ENCODE results near the gene TSTD1. TPM values are rescaled to one million over a fixed set of nuclear protein-coding genes. Genes with fewer than 3 reads are reported as not detected.
"Not testable (repeated sequence)": the region's sequence is repeated elsewhere in the genome, so short reads cannot be mapped to it uniquely, and the experiment has no call there.

TSTD1 gene
- total and polyA plus RNA-seq, 2 donors, result 73.0 to 149 TPM

DNA sequence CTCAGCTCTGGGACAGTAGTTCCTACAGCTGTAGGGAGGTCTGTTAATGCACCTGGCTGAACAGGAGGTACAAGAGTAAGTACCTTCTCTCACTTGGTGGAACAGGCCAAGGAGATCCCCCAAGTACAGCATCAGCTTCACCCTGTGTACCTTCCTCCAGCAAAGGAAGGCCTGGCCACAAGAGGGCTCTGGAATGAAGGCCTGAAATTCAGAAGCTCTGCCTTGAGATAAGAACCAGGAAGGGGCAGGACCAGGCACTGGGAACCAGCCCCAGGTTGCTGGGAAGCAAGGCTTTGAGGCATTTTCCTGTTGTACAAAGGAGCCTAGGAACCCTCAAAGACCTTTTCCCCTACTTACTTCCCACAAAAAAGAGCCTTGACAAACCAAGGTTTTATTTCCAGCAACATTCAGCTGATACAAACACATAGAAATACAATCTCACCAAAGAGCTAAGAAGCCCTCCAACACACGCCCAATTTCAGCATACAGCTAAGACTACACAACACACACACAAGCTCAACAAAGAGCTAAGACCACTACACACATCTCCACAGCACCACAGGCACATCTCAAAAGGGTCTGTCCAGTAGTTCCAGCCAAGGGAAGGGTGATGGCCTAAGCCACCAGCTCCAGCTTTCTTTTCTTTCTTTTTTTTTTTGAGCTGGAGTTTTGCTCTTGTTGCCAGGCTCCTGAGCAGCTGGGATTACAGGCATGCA, 41.3 kb downstream of the TSTD1 start:
- Histone ChIP-seq H3K4me3 (ENCODE audit: low read length in 2 of 2) (no peak overlapping the region), H3K27me3 (ENCODE audit: control insufficient read depth in 2 of 2, insufficient read depth in 1 of 2, low read length in 1 of 2) (no peaks in the 10 kb centered on the region), H3K27ac (ENCODE audit: low read depth in 1 of 2, low read length in 1 of 2) (peak overlapping the region in 1 of 2 donors; percentile 36), H3K4me1 (ENCODE audit: control insufficient read depth in 2 of 2, insufficient read depth in 2 of 2, low read length in 2 of 2) (no peaks in the 10 kb centered on the region), H3K9me3 (ENCODE audit: control insufficient read depth in 2 of 2, insufficient read depth in 1 of 2, low read length in 1 of 2) (no peaks in the 10 kb centered on the region), H3K36me3 (ENCODE audit: control insufficient read depth in 2 of 2, insufficient read depth in 2 of 2, low read length in 1 of 2) (peaks cover 29 to 30% of the 10 kb centered on the region in 2 donors)
- 95% methylated on average over 1 of the region's 1 CpG for WGBS
- DNase-seq (ENCODE audit: low read depth in 6 of 9, low spot score in 9 of 9), result peak in 4 of 9 donors; percentile 36 to 72 (median 48)

DNA sequence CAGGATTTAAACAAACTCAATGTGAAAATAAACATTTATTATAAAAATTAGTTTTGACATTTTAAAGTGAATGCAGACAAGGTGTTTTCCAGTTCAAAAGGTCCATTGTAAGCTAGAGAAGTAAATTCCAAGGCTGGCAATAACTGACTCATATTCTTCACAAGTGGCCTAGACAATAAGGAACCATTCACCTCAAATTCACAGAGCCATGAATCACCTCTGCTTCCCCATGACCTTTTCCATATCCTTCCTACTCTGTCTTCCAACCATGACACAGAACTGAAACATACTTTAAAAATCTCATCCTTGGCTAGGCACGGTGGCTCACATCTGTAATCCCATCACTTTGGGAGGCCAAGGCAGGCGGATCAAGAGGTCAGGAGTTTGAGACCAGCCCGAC, 42.6 kb downstream of the TSTD1 start:
- Histone ChIP-seq H3K27me3 (ENCODE audit: control insufficient read depth in 2 of 2, insufficient read depth in 1 of 2, low read length in 1 of 2) (no peaks in the 10 kb centered on the region), H3K36me3 (ENCODE audit: control insufficient read depth in 2 of 2, insufficient read depth in 2 of 2, low read length in 1 of 2) (peaks cover 28 to 29% of the 10 kb centered on the region in 2 donors), H3K4me3 (ENCODE audit: low read length in 2 of 2) (no peak overlapping the region), H3K4me1 (ENCODE audit: control insufficient read depth in 2 of 2, insufficient read depth in 2 of 2, low read length in 2 of 2) (no peaks in the 10 kb centered on the region), H3K9me3 (ENCODE audit: control insufficient read depth in 2 of 2, insufficient read depth in 1 of 2, low read length in 1 of 2) (no peaks in the 10 kb centered on the region), H3K27ac (ENCODE audit: low read depth in 1 of 2, low read length in 1 of 2) (no peak overlapping the region)
- WGBS, result 96% methylated on average over 3 of the region's 3 CpGs
- DNase-seq (ENCODE audit: low read depth in 6 of 9, low spot score in 9 of 9), result no peak

GRCh38 chr1:160993544-160994193, 45.1 kb downstream of the TSTD1 start:
- no peak for DNase-seq (ENCODE audit: low read depth in 6 of 9, low spot score in 9 of 9)
- 88% methylated on average over 14 of the region's 14 CpGs for WGBS
- H3K4me1 ChIP-seq (ENCODE audit: control insufficient read depth in 2 of 2, insufficient read depth in 2 of 2, low read length in 2 of 2), result peaks cover 3% of the 10 kb centered on the region in 2 donors
- no peak overlapping the region for H3K4me3 ChIP-seq (ENCODE audit: low read length in 2 of 2)
- H3K27ac ChIP-seq (ENCODE audit: low read depth in 1 of 2, low read length in 1 of 2), result no peak overlapping the region
- peaks cover 5 to 7% of the 10 kb centered on the region in 2 donors for H3K36me3 ChIP-seq (ENCODE audit: control insufficient read depth in 2 of 2, insufficient read depth in 2 of 2, low read length in 1 of 2)
- H3K27me3 ChIP-seq (ENCODE audit: control insufficient read depth in 2 of 2, insufficient read depth in 1 of 2, low read length in 1 of 2), result no peaks in the 10 kb centered on the region
- H3K9me3 ChIP-seq (ENCODE audit: control insufficient read depth in 2 of 2, insufficient read depth in 1 of 2, low read length in 1 of 2), result no peaks in the 10 kb centered on the region

- H3K9me3 ChIP-seq (ENCODE audit: control insufficient read depth in 2 of 2, insufficient read depth in 1 of 2, low read length in 1 of 2); DNase-seq (ENCODE audit: low read depth in 6 of 9, low spot score in 9 of 9); H3K4me3 ChIP-seq (ENCODE audit: low read length in 2 of 2); H3K27me3 ChIP-seq (ENCODE audit: control insufficient read depth in 2 of 2, insufficient read depth in 1 of 2, low read length in 1 of 2); H3K27ac ChIP-seq (ENCODE audit: low read depth in 1 of 2, low read length in 1 of 2); H3K36me3 ChIP-seq (ENCODE audit: control insufficient read depth in 2 of 2, insufficient read depth in 2 of 2, low read length in 1 of 2); H3K4me1 ChIP-seq (ENCODE audit: control insufficient read depth in 2 of 2, insufficient read depth in 2 of 2, low read length in 2 of 2): not testable (repeated sequence)
- WGBS, result 97% methylated on average over 4 of the region's 4 CpGs
Measured at GRCh38 chr1:160992036-160992435, 46.7 kb downstream of the TSTD1 start.

Other genes starting within 250 kb of the TSTD1 start
- gene LY9, start 242.8 kb downstream of the TSTD1 start, total RNA-seq, result 25.3 TPM
- 28.6 TPM for gene LY9, start 242.8 kb downstream of the TSTD1 start, polyA plus RNA-seq
- 10.3 TPM for gene CD244, start 176.1 kb downstream of the TSTD1 start, total RNA-seq
- gene CD244, start 176.1 kb downstream of the TSTD1 start, polyA plus RNA-seq, result 2.4 TPM
- gene ITLN1, start 153.8 kb downstream of the TSTD1 start, total RNA-seq, result 2.1 TPM
- 8.7 TPM for gene ITLN1, start 153.8 kb downstream of the TSTD1 start, polyA plus RNA-seq
- gene ITLN2, start 84.2 kb downstream of the TSTD1 start, total RNA-seq, result 0.38 TPM
- gene ITLN2, start 84.2 kb downstream of the TSTD1 start, polyA plus RNA-seq, result 2.1 TPM
- gene F11R, start 17.8 kb downstream of the TSTD1 start, total RNA-seq, result 28.3 TPM
- gene F11R, start 17.8 kb downstream of the TSTD1 start, polyA plus RNA-seq, result 43.0 TPM
- gene USF1, start 7.0 kb upstream of the TSTD1 start, total RNA-seq, result 81.8 TPM
- gene USF1, start 7.0 kb upstream of the TSTD1 start, polyA plus RNA-seq, result 148 TPM
- 65.7 TPM for gene ARHGAP30, start 30.9 kb upstream of the TSTD1 start, total RNA-seq
- gene ARHGAP30, start 30.9 kb upstream of the TSTD1 start, polyA plus RNA-seq, result 40.8 TPM
- 0.66 TPM for gene NECTIN4, start 50.6 kb upstream of the TSTD1 start, total RNA-seq
- gene NECTIN4, start 50.6 kb upstream of the TSTD1 start, polyA plus RNA-seq, result 4.7 TPM
- gene KLHDC9, start 59.4 kb upstream of the TSTD1 start, total RNA-seq, result 1.9 TPM
- 4.7 TPM for gene KLHDC9, start 59.4 kb upstream of the TSTD1 start, polyA plus RNA-seq
- gene PFDN2, start 79.1 kb upstream of the TSTD1 start, total RNA-seq, result 48.2 TPM
- 152 TPM for gene PFDN2, start 79.1 kb upstream of the TSTD1 start, polyA plus RNA-seq
- 28.0 TPM for gene NIT1, start 79.1 kb upstream of the TSTD1 start, total RNA-seq
- gene NIT1, start 79.1 kb upstream of the TSTD1 start, polyA plus RNA-seq, result 61.4 TPM
- gene DEDD, start 93.7 kb upstream of the TSTD1 start, total RNA-seq, result 14.7 TPM
- 24.8 TPM for gene DEDD, start 93.7 kb upstream of the TSTD1 start, polyA plus RNA-seq
- gene UFC1, start 115.0 kb upstream of the TSTD1 start, total RNA-seq, result 93.5 TPM
- 118 TPM for gene UFC1, start 115.0 kb upstream of the TSTD1 start, polyA plus RNA-seq
- gene USP21, start 120.5 kb upstream of the TSTD1 start, total RNA-seq, result 10.0 TPM
- 23.4 TPM for gene USP21, start 120.5 kb upstream of the TSTD1 start, polyA plus RNA-seq
- 19.9 TPM for gene PPOX, start 127.5 kb upstream of the TSTD1 start, total RNA-seq
- 50.4 TPM for gene PPOX, start 127.5 kb upstream of the TSTD1 start, polyA plus RNA-seq
- gene B4GALT3, start 138.5 kb upstream of the TSTD1 start, total RNA-seq, result 14.3 TPM
- 32.0 TPM for gene B4GALT3, start 138.5 kb upstream of the TSTD1 start, polyA plus RNA-seq
- 0.61 TPM for gene ADAMTS4, start 160.1 kb upstream of the TSTD1 start, total RNA-seq
- 3.0 TPM for gene ADAMTS4, start 160.1 kb upstream of the TSTD1 start, polyA plus RNA-seq
- gene NDUFS2, start 163.4 kb upstream of the TSTD1 start, total RNA-seq, result 67.7 TPM
- gene NDUFS2, start 163.4 kb upstream of the TSTD1 start, polyA plus RNA-seq, result 39.9 TPM
- 24.0 TPM for gene FCER1G, start 176.3 kb upstream of the TSTD1 start, total RNA-seq
- gene FCER1G, start 176.3 kb upstream of the TSTD1 start, polyA plus RNA-seq, result 262 TPM
- gene APOA2, start 184.7 kb upstream of the TSTD1 start, total RNA-seq, result 1.7 TPM
- gene APOA2, start 184.7 kb upstream of the TSTD1 start, polyA plus RNA-seq, result 4.9 TPM
- 9.6 TPM for gene TOMM40L, start 187.1 kb upstream of the TSTD1 start, total RNA-seq
- 9.1 TPM for gene TOMM40L, start 187.1 kb upstream of the TSTD1 start, polyA plus RNA-seq
- not detected for gene NR1I3, start 199.2 kb upstream of the TSTD1 start, total RNA-seq
- 0.14 TPM for gene NR1I3, start 199.2 kb upstream of the TSTD1 start, polyA plus RNA-seq
- 2.4 TPM for gene PCP4L1, start 219.8 kb upstream of the TSTD1 start, total RNA-seq
- 8.9 TPM for gene PCP4L1, start 219.8 kb upstream of the TSTD1 start, polyA plus RNA-seq

All from thymus (tissue), 11 donors.